ENCODE results near the gene ERF. TPM values are rescaled to one million over a fixed set of nuclear protein-coding genes. Genes with fewer than 3 reads are reported as not detected.

The ERF gene
- polyA plus RNA-seq, 2 of the 4 experiments (the other 2 are of a cell fraction): 103 to 120 TPM

DNA sequence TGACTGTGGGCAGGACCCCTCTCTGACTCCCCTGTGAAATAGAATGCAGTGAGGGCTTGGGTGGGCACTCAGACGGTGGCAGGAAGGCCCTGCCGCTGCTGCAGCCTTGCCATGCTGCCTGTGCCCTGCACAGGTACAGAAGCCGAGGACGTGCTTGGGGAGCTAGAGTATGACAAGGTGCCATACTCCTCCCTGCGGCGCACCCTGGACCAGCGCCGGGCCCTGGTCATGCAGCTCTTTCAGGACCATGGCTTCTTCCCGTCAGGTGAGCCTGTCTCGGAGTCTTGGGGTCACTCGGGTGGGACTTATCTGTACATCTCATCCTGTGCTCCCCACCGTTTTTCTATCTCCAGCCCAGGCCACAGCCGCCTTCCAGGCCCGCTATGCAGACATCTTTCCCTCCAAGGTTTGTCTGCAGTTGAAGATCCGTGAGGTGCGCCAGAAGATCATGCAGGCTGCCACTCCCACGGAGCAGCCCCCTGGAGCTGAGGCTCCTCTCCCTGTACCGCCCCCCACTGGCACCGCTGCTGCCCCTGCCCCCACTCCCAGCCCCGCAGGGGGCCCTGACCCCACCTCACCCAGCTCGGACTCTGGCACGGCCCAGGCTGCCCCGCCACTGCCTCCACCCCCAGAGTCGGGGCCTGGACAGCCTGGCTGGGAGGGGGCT, 39.7 kb upstream of the ERF start:
- H3K9me3 ChIP-seq: no peaks in the 10 kb centered on the region
- WGBS (ENCODE audit: missing lambda C conversion rate): 88% methylated on average over 22 of the region's 24 CpGs
- H3K4me1 ChIP-seq: peaks cover 8% of the 10 kb centered on the region
- DNase-seq (ENCODE audit: low read depth in 1 of 2, low spot score in 1 of 2): no peak
- no peak for FAIRE-seq
- H3K27ac ChIP-seq: no peak overlapping the region
- H3K4me2 ChIP-seq: no peak overlapping the region
- ChIA-PET CTCF (interaction anchor here (0.9 to 23.7 kb wide), 20 partner anchors 4 to 186 kb away, joined by 3 to 616 read pairs (median 8); partner anchors contain the start of genes GSK3A, PAFAH1B3, POU2F2 and PRR19), POLR2A (no interaction called here)
- H3K4me3 ChIP-seq: no peak overlapping the region
- no peak for ATAC-seq
- TF ChIP-seq JUN (IDR thresholded peaks at IDR 0.05) (0 out of 5 replicates have a peak, but pooled peaks of 1 of the 2 experiments have one; percentile 3), CTCF (IDR thresholded peaks at IDR 0.05) (no peak), TFCP2L1 (CRISPR knock-in tag; IDR thresholded peaks at IDR 0.05) (no peak)
- TF ChIP-seq, protein P1, sequence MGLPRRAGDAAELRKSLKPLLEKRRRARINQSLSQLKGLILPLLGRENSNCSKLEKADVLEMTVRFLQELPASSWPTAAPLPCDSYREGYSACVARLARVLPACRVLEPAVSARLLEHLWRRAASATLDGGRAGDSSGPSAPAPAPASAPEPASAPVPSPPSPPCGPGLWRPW (IDR thresholded peaks at IDR 0.05): no peak

GRCh38 chr19:42293948-42294347, 39.0 kb upstream of the ERF start:
- TF ChIP-seq, protein P2, sequence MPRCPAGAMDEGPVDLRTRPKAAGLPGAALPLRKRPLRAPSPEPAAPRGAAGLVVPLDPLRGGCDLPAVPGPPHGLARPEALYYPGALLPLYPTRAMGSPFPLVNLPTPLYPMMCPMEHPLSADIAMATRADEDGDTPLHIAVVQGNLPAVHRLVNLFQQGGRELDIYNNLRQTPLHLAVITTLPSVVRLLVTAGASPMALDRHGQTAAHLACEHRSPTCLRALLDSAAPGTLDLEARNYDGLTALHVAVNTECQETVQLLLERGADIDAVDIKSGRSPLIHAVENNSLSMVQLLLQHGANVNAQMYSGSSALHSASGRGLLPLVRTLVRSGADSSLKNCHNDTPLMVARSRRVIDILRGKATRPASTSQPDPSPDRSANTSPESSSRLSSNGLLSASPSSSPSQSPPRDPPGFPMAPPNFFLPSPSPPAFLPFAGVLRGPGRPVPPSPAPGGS (IDR thresholded peaks at IDR 0.05): no peak
- no peak for TF ChIP-seq TP53 (CRISPR knock-in tag; IDR thresholded peaks at IDR 0.05)
- TF ChIP-seq FOXS1 (CRISPR knock-in tag; IDR thresholded peaks at IDR 0.05): no peak
- no peak for TF ChIP-seq RFX5 (IDR thresholded peaks at IDR 0.05)
- TF ChIP-seq CEBPB (IDR thresholded peaks at IDR 0.05): no peak
- TF ChIP-seq JUNB (IDR thresholded peaks at IDR 0.05): no peak
- no peak for TF ChIP-seq NFE2L2 (conservative IDR thresholded peaks at IDR 0.05; ENCODE audit: low read length)
- TF ChIP-seq CHD4 (IDR thresholded peaks at IDR 0.05; ENCODE audit: borderline replicate concordance): no peak
- ChIA-PET CTCF (interaction anchor here (0.6 to 23.7 kb wide), 17 partner anchors 4 to 185 kb away, joined by 3 to 616 read pairs (median 6); partner anchors contain the start of genes GSK3A, PAFAH1B3, POU2F2 and PRR19), POLR2A (interaction anchor here (1.5 kb wide), 1 partner anchor 8 kb away, joined by 4 read pairs; the partner anchor contains the start of genes PAFAH1B3 and PRR19)
- no peak for ATAC-seq
- no peak for FAIRE-seq
- H3K9me3 ChIP-seq: no peaks in the 10 kb centered on the region
- H3K4me3 ChIP-seq: no peak overlapping the region
- DNase-seq (ENCODE audit: low read depth in 1 of 2, low spot score in 1 of 2): no peak
- peaks cover 8% of the 10 kb centered on the region for H3K4me1 ChIP-seq
- H3K4me2 ChIP-seq: no peak overlapping the region
- WGBS (ENCODE audit: missing lambda C conversion rate): 91% methylated on average over 15 of the region's 15 CpGs
- no peak overlapping the region for H3K27ac ChIP-seq

- no peak overlapping the region for H3K27ac ChIP-seq
- H3K9me3 ChIP-seq: no peaks in the 10 kb centered on the region
- FAIRE-seq (no peak), ATAC-seq (peak; percentile 15 to 49; a peak in 3 of 6 replicates), DNase-seq (ENCODE audit: low read depth in 1 of 2, low spot score in 1 of 2) (no peak)
- peaks cover 8% of the 10 kb centered on the region for H3K4me1 ChIP-seq
- 84% methylated on average over 17 of the region's 17 CpGs for WGBS (ENCODE audit: missing lambda C conversion rate)
- TF ChIP-seq PBX3 (IDR thresholded peaks at IDR 0.05): 0 out of 2 replicates have a peak, but pooled peaks have one; percentile 13
- no peak for TF ChIP-seq HEYL (CRISPR knock-in tag; IDR thresholded peaks at IDR 0.05)
- no peak overlapping the region for H3K4me2 ChIP-seq
- POLR2A ChIA-PET: interaction anchor here (1.5 kb wide), 1 partner anchor 9 kb away, joined by 4 read pairs; the partner anchor contains the start of genes PAFAH1B3 and PRR19
- CTCF ChIA-PET: interaction anchor here (0.6 to 23.7 kb wide), 16 partner anchors 3 to 190 kb away, joined by 3 to 616 read pairs (median 5); partner anchors contain the start of genes GSK3A, PAFAH1B3, POU2F2 and PRR19
- H3K4me3 ChIP-seq: no peak overlapping the region
Observed at GRCh38 chr19:42293540-42293939, 38.6 kb upstream of the ERF start.

All from A549 (cell line).